Stimulated activated CD4-positive, alpha-beta T cell treated with anti-CD3 and anti-CD28 coated beads, Interleukin-1b, Interleukin-23, amount 100 ng/mL, for 24 hours (primary cell): ENCODE measurements around the gene NTNG2.

Experiments used
- DNase-seq, 4 experiments: peaks; one replicate each; pipeline ENCODE4 v3.0.0-alpha.2; 2020; ENCODE audit warnings: low read depth in 4 of 4, low spot score in 1 of 4

Gene NTNG2

GRCh38 chr9:132146575-132146974 lies 15.3 kb upstream of the NTNG2 start:
- DNase-seq: no peak

GRCh38 chr9:132147331-132147730 lies 14.5 kb upstream of the NTNG2 start:
- no peak for DNase-seq

- DNase-seq: no peak
Measured at GRCh38 chr9:132147839-132148238, 14.0 kb upstream of the NTNG2 start.

- DNase-seq: no peak
Measured at GRCh38 chr9:132150256-132150655, 11.6 kb upstream of the NTNG2 start.

- no peak for DNase-seq
Measured at GRCh38 chr9:132151118-132151517, 10.7 kb upstream of the NTNG2 start.

GRCh38 chr9:132152231-132152630 lies 9.6 kb upstream of the NTNG2 start:
- DNase-seq: no peak

GRCh38 chr9:132154863-132155567 lies 6.8 kb upstream of the NTNG2 start:
- no peak for DNase-seq

GRCh38 chr9:132155568-132155895 lies 6.3 kb upstream of the NTNG2 start:
- no peak for DNase-seq

GRCh38 chr9:132156262-132156661 lies 5.6 kb upstream of the NTNG2 start:
- DNase-seq: no peak

GRCh38 chr9:132157347-132158116 lies 4.3 kb upstream of the NTNG2 start:
- DNase-seq: no peak

GRCh38 chr9:132160802-132161742 lies 786 bp upstream of the NTNG2 start:
- DNase-seq: peak in 2 of 4 experiments; percentile 28 to 34

GRCh38 chr9:132162764-132163456 lies 1.1 kb downstream of the NTNG2 start:
- no peak for DNase-seq

- DNase-seq: no peak
Measured at GRCh38 chr9:132163457-132163875, 1.6 kb downstream of the NTNG2 start.

- no peak for DNase-seq
Measured at GRCh38 chr9:132163876-132164603, 2.2 kb downstream of the NTNG2 start.

- DNase-seq: no peak
Measured at GRCh38 chr9:132164604-132165362, 2.9 kb downstream of the NTNG2 start.

GRCh38 chr9:132166599-132166998 lies 4.7 kb downstream of the NTNG2 start:
- no peak for DNase-seq

- DNase-seq: no peak
Measured at GRCh38 chr9:132167192-132167591, 5.3 kb downstream of the NTNG2 start.

- DNase-seq: no peak
Measured at GRCh38 chr9:132168347-132168746, 6.5 kb downstream of the NTNG2 start.

- DNase-seq: no peak
Measured at GRCh38 chr9:132168851-132169250, 7.0 kb downstream of the NTNG2 start.
